NCI-H1105 treated with DMSO at 0.1 percent for 48 hours (cell line): Measurements from ENCODE around the gene ARID1B.
"Not testable (repeated sequence)": the region's sequence is repeated elsewhere in the genome, so short reads cannot be mapped to it uniquely, and the experiment has no call there.

Experiments
- DNase-seq: peaks from one replicate; lab custom pipeline; 2025; lab: John Stamatoyannopoulos, UW

The ARID1B gene

GRCh38 chr6:156938143-156938542 lies 161.0 kb downstream of the ARID1B start:
- no peak for DNase-seq

- DNase-seq = no peak
Observed at GRCh38 chr6:156940221-156940620, 163.0 kb downstream of the ARID1B start.

GRCh38 chr6:156942266-156942665 lies 165.1 kb downstream of the ARID1B start:
- DNase-seq = no peak

GRCh38 chr6:156943166-156943565 lies 166.0 kb downstream of the ARID1B start:
- no peak for DNase-seq

- DNase-seq = no peak
Observed at GRCh38 chr6:156943816-156944215, 166.6 kb downstream of the ARID1B start.

GRCh38 chr6:156944412-156944811 lies 167.2 kb downstream of the ARID1B start:
- DNase-seq = no peak

- not testable (repeated sequence) for DNase-seq
Observed at GRCh38 chr6:156945789-156946172, 168.6 kb downstream of the ARID1B start.

GRCh38 chr6:156946370-156946936 lies 169.3 kb downstream of the ARID1B start:
- DNase-seq = no peak

- DNase-seq = no peak
Observed at GRCh38 chr6:156948277-156948676, 171.1 kb downstream of the ARID1B start.

GRCh38 chr6:156948807-156949206 lies 171.6 kb downstream of the ARID1B start:
- DNase-seq = no peak

- no peak for DNase-seq
Observed at GRCh38 chr6:156949376-156949775, 172.2 kb downstream of the ARID1B start.

- DNase-seq = no peak
Observed at GRCh38 chr6:156950084-156950483, 172.9 kb downstream of the ARID1B start.

GRCh38 chr6:156950531-156950930 lies 173.4 kb downstream of the ARID1B start:
- DNase-seq = no peak

- DNase-seq = no peak
Observed at GRCh38 chr6:156952401-156952800, 175.2 kb downstream of the ARID1B start.

- no peak for DNase-seq
Observed at GRCh38 chr6:156953127-156953478, 175.9 kb downstream of the ARID1B start.

GRCh38 chr6:156953479-156954146 lies 176.4 kb downstream of the ARID1B start:
- peak; percentile 99 for DNase-seq

GRCh38 chr6:156954191-156954590 lies 177.0 kb downstream of the ARID1B start:
- no peak for DNase-seq

GRCh38 chr6:156954816-156955215 lies 177.6 kb downstream of the ARID1B start:
- DNase-seq = no peak

GRCh38 chr6:156955494-156956183 lies 178.5 kb downstream of the ARID1B start:
- no peak for DNase-seq

- no peak for DNase-seq
Observed at GRCh38 chr6:156956286-156956685, 179.1 kb downstream of the ARID1B start.

- no peak for DNase-seq
Observed at GRCh38 chr6:156957931-156958547, 180.9 kb downstream of the ARID1B start.

GRCh38 chr6:156960525-156960924 lies 183.3 kb downstream of the ARID1B start:
- DNase-seq = no peak

- DNase-seq = no peak
Observed at GRCh38 chr6:156961282-156961892, 184.2 kb downstream of the ARID1B start.
